IMR-90 (cell line): ENCODE measurements around the gene GSN.

Experiments used
- CTCF ChIP-seq: conservative IDR thresholded peaks from 2 replicates; pipeline ENCODE4 v1.5.1; 2012; ENCODE audit warnings: mild to moderate bottlenecking, low read depth, low read length, improper control_type of control experiment
- POLR2A ChIP-seq: IDR thresholded peaks from 2 replicates; pipeline ENCODE4 v1.6.1; 2012; ENCODE audit warnings: mild to moderate bottlenecking, low read depth, low read length
- USF2 ChIP-seq: fragments of 150-350 bp; IDR thresholded peaks from 2 replicates; pipeline ENCODE4 v1.6.1; 2017; ENCODE audit warnings: mild to moderate bottlenecking, antibody characterized with exemption, low read length, low read depth

GRCh38 chr9:121324316-121324715, 56.4 kb downstream of the GSN start:
- TF ChIP-seq CTCF (no peak), POLR2A (no peak), USF2 (no peak)
